ENCODE measurements around the gene SCN4A. TPM values are rescaled to one million over a fixed set of nuclear protein-coding genes. Genes with fewer than 3 reads are reported as not detected.
"Not testable (repeated sequence)": the region's sequence is repeated elsewhere in the genome, so short reads cannot be mapped to it uniquely, and the experiment has no call there.

SCN4A gene
- total RNA-seq, 2 experiments from 2014 or later = 0.02 TPM; not detected in 1

DNA sequence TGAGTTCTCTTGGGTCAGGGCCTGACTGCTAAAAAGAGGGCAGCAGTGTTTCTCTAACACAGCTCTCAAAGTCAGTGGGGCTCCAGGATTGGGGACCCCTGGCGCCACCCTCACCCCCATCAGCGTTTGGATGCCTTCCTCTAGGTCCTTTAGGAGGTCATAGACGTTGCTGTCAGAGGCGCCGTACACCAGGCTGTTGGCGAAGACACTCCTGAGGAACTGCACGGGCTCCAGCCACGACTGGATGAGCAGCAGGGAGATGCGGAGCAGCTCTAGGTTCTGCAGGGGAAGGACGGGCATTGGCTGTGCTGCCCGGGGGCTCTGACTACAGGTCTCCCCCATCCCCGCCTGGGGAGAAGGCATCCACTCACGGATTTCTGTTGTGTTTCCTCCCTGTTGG lies 55.1 kb downstream of the SCN4A start:
- Mint-ChIP-seq H3K27me3 (peaks cover 13% of the 10 kb centered on the region), H3K4me1 (peaks cover 5% of the 10 kb centered on the region), H3K27ac (no peak overlapping the region), H3K4me3 (no peak overlapping the region), H3K36me3 (no peaks in the 10 kb centered on the region), H3K9me3 (ENCODE audit: low read depth) (no peaks in the 10 kb centered on the region)
- DNase-seq = no peak
- ATAC-seq = no peak
- CTCF ChIA-PET = interaction anchor here (1.2 to 5.6 kb wide), 12 partner anchors 14 to 228 kb away, joined by 3 to 94 read pairs (median 20); partner anchors contain the start of genes ERN1 and ICAM2

DNA sequence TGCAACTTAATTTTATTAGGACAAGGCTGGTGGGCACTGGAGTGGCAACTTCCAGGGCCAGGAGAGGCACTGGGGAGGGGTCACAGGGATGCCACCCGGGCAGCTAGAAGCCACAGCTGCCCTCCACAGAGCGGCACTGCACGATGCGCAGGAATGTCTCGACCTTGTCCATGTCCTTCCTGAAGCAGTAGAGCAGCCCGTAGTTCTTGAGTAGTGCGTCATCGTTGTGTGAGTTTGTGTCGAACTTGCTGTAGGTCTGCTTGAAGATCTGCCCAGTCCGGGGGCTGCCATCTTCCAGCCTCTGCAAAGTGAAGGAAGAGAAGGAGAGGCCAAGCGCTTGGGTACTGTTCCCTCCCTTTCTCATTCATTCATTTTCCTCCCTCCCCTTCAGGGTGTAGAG lies 55.5 kb downstream of the SCN4A start:
- H3K4me3 Mint-ChIP-seq; DNase-seq; ATAC-seq; H3K27ac Mint-ChIP-seq; H3K9me3 Mint-ChIP-seq (ENCODE audit: low read depth); H3K4me1 Mint-ChIP-seq; H3K36me3 Mint-ChIP-seq: not testable (repeated sequence)
- peaks cover 13% of the 10 kb centered on the region for H3K27me3 Mint-ChIP-seq
- CTCF ChIA-PET = interaction anchor here (1.3 to 7.8 kb wide), 5 partner anchors 29 to 228 kb away, joined by 3 to 79 read pairs (median 68); partner anchors contain the start of gene ERN1

DNA sequence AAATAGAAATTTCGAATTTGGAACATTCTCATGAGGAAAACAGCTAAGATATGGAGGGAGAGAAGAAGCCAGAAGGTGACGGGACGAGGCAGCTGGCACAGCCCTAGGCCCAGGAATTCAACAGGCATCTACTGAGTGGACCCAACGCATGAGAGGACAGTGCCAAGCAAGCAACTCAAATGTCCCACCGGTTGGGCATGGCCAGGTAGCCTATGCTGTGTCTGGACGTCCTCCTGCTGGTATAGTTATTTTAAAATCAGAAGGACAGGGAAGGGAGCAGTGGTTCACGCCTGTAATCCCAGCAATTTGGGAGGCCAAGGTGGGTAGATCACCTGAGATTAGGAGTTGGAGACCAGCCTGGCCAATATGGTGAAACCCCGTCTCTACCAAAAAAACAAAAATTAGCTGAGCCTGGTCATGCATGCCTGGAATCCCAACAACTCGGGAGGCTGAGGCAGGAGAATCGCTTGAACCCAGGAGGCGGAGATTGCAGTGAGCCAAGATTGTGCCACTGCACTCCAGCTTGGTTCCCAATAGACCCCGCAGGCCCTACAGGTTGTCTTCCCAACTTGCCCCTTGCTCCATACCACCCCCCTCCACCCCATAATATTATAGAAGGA lies 56.0 kb downstream of the SCN4A start:
- H3K4me3 Mint-ChIP-seq = no peak overlapping the region
- H3K4me1 Mint-ChIP-seq = peaks cover 5% of the 10 kb centered on the region
- H3K27me3 Mint-ChIP-seq = peaks cover 13% of the 10 kb centered on the region
- no peak overlapping the region for H3K27ac Mint-ChIP-seq
- no peak for ATAC-seq
- CTCF ChIA-PET = interaction anchor here (0.8 to 7.8 kb wide), 8 partner anchors 14 to 373 kb away, joined by 3 to 79 read pairs (median 3); partner anchors contain the start of gene ERN1
- H3K9me3 Mint-ChIP-seq (ENCODE audit: low read depth) = no peaks in the 10 kb centered on the region
- DNase-seq = no peak
- no peaks in the 10 kb centered on the region for H3K36me3 Mint-ChIP-seq

DNA sequence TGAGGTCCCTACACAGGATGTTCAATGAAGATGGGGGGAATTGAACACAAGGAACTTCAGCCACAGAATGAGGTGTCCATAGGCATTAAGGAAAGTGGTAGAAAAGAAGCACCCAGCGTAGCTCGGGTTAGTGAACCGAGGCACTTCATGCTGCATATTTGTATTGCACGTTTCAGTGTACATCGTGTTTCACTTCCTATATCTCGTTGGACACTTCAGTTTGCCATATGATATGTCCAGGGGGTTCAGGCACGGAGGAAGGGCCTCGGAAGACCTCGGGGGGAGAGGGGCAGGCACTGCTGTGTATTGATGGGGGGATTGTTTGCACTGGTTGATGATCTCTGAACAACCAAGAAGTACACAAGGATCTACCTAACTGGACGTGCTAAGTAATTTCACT lies 57.0 kb downstream of the SCN4A start:
- H3K36me3 Mint-ChIP-seq; H3K4me3 Mint-ChIP-seq; H3K4me1 Mint-ChIP-seq; H3K9me3 Mint-ChIP-seq (ENCODE audit: low read depth); H3K27ac Mint-ChIP-seq; DNase-seq; ATAC-seq: not testable (repeated sequence)
- H3K27me3 Mint-ChIP-seq = peaks cover 13% of the 10 kb centered on the region
- CTCF ChIA-PET = interaction anchor here (1.0 to 7.8 kb wide), 7 partner anchors 12 to 374 kb away, joined by 3 to 77 read pairs (median 4); no protein-coding TSS in a partner anchor

DNA sequence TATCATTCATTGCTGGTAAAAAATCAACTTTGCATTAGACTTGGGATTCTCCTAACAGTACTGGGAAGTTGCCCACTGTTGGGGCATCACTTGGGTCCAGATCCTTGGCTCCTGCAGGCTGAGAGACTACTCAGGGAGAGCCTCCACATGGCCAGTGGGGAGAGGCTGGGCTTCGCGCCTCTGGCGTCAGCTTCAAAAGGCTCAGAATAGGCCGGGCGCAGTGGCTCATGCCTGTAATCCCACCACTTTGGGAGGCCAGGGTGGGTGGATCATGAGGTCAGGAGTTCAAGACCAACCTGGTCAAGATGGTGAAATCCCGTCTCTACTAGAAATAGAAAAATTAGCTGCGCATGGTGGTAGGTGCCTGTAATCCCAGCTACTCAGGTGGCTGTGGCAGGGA lies 58.2 kb downstream of the SCN4A start:
- Mint-ChIP-seq H3K27me3 (peaks cover 14% of the 10 kb centered on the region), H3K27ac (no peak overlapping the region), H3K4me1 (peaks cover 5% of the 10 kb centered on the region), H3K9me3 (ENCODE audit: low read depth) (no peaks in the 10 kb centered on the region), H3K36me3 (no peaks in the 10 kb centered on the region), H3K4me3 (no peak overlapping the region)
- CTCF ChIA-PET = interaction anchor here (1.5 to 7.8 kb wide), 3 partner anchors 11 to 217 kb away, joined by 4 to 68 read pairs (median 49); partner anchors contain the start of gene ERN1
- DNase-seq (no peak), ATAC-seq (no peak)

DNA sequence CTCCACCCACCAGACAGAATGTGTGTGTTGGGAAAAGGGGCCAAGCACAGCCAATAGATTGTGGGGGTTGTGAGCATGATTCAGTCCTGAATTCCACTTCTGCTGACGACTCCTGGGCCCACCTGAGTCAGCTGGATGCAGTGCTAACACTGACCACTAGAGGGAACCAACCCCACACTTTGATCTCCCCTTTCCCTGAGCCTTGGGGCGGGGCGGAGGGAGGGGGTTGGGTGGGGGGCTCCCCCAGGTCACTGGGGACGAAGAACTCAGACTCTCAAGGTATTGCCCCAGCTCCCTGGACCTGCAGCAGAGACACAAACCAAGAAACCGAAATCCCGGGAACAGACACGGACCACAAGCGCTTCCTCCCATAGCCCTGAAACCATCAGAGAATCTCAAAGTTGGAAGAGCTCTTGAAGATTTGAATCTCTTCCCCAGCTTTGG lies 61.0 kb downstream of the SCN4A start:
- no peak overlapping the region for H3K4me3 Mint-ChIP-seq
- H3K9me3 Mint-ChIP-seq (ENCODE audit: low read depth) = no peaks in the 10 kb centered on the region
- DNase-seq = peak; percentile 73
- peaks cover 33% of the 10 kb centered on the region for H3K27me3 Mint-ChIP-seq
- H3K27ac Mint-ChIP-seq = no peak overlapping the region
- ATAC-seq = peak; percentile 65
- no peaks in the 10 kb centered on the region for H3K4me1 Mint-ChIP-seq
- H3K36me3 Mint-ChIP-seq = no peaks in the 10 kb centered on the region
- CTCF ChIA-PET = interaction anchor here (0.6 to 7.8 kb wide), 24 partner anchors 9 to 370 kb away, joined by 3 to 68 read pairs (median 6); partner anchors contain the start of genes ERN1 and ICAM2

DNA sequence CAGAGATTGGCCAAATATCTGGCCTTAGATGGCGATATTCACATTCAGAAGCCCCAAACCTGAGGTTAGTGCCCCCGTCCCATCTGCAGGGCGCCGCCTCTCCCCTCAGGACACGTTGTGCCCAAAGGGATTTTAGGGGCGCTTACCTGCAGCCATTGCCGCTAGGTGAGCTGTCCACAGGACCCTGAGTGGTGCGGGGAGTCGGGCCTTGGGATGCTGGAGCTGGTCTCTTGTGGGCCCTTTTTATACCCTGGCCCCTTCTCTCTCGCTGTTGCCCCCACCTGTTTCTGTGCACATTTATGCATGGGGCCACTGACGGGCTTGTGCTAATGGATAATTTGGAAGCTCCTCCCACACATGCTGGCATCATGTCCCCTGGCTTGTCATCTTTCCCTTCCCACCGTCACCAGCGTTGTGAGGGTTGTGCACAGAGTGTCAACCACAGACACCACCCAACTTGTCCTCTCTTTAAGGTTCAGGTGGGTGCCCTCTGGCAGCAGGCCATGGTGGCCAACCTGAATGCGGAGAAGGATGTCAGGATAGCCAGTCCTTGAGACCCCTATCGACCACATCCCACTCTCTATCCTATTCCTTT lies 61.6 kb downstream of the SCN4A start, which contains the start of gene CSHL1:
CSHL1 (minus strand) TSS at position 218 of the 595 bp plus-strand sequence; CDS start at position 156, 62 bp downstream.
- Mint-ChIP-seq H3K9me3 (ENCODE audit: low read depth) (no peaks in the 10 kb centered on the region), H3K27me3 (peaks cover 35% of the 10 kb centered on the region), H3K36me3 (no peaks in the 10 kb centered on the region), H3K27ac (no peak within 1 kb of the TSS), H3K4me1 (no peaks in the 10 kb centered on the region), H3K4me3 (no peak within 1 kb of the TSS)
- ATAC-seq (no peak), DNase-seq (no peak)
- CTCF ChIA-PET = interaction anchor here (0.6 to 7.8 kb wide), 22 partner anchors 8 to 371 kb away, joined by 3 to 68 read pairs (median 5); partner anchors contain the start of genes ERN1 and ICAM2

DNA sequence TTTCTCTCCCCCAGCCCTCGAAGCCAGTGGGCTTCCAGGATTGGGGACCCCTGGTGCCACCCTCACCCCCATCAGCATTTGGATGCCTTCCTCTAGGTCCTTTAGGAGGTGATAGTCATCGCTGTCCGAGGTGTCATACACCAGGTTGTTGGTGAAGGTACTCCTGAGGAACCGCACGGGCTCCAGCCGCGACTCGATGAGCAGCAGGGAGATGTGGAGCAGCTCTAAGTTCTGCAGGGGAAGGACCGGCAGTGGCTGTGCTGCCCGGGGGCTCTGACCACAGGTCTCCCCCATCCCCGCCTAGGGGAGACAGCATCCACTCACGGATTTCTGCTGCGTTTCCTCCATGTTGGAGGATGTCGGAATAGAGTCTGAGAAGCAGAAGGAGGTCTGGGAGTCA lies 62.6 kb downstream of the SCN4A start:
- CTCF ChIA-PET = interaction anchor here (0.6 to 7.8 kb wide), 10 partner anchors 10 to 222 kb away, joined by 3 to 68 read pairs (median 12); partner anchors contain the start of gene ERN1
- DNase-seq = no peak
- H3K9me3 Mint-ChIP-seq (ENCODE audit: low read depth) = no peaks in the 10 kb centered on the region
- ATAC-seq = no peak
- no peaks in the 10 kb centered on the region for H3K36me3 Mint-ChIP-seq
- no peaks in the 10 kb centered on the region for H3K4me1 Mint-ChIP-seq
- peaks cover 36% of the 10 kb centered on the region for H3K27me3 Mint-ChIP-seq
- no peak overlapping the region for H3K4me3 Mint-ChIP-seq
- H3K27ac Mint-ChIP-seq = no peak overlapping the region

DNA sequence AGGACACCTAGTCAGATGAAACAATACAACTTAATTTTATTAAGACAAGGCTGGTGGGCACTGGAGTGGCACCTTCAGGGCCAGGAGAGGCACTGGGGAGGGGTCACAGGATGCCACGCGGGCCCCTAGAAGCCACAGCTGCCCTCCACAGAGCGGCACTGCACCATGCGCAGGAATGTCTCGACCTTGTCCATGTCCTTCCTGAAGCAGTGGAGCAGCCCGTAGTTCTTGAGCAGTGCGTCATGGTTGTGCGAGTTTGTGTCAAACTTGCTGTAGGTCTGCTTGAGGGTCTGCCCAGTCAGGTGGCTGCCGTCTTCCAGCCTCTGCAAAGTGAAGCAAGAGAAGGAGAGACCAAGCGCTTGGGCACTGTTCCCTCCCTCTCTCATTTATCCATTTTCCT lies 63.1 kb downstream of the SCN4A start:
- not testable (repeated sequence) for H3K36me3 Mint-ChIP-seq; H3K4me3 Mint-ChIP-seq; H3K4me1 Mint-ChIP-seq; H3K9me3 Mint-ChIP-seq (ENCODE audit: low read depth); DNase-seq; ATAC-seq; H3K27ac Mint-ChIP-seq
- H3K27me3 Mint-ChIP-seq = peaks cover 37% of the 10 kb centered on the region
- CTCF ChIA-PET = interaction anchor here (7.8 kb wide), 1 partner anchor 117 kb away, joined by 68 read pairs; no protein-coding TSS in a partner anchor

DNA sequence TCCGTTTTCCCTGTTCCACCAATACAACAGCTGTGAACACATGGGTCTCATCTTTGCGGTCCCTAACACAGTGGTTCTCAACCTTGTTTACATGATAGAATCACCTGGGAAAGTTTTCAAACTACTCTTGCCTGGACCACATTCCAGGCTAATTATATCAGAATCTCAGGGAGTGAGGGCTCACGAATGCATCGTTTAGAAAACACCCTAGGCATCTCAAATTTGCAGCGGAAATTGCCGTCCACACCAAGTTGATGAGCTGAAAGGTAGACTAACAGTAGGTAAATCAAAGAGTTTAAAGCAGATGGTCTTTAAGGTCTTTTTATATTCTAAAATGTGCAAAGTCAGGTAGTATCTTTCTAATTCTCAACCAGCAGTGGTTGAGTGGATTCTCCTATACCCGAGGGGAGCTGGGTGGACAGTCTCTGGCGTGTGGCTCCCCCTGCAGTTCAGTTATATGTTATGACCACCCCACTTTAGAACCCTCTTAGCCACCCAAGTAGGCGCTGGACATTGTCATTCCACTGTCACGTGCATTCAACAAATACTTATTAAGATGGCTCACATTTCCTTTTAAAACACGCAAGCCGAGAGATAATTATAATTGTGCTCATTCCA lies 65.4 kb downstream of the SCN4A start:
- ATAC-seq; H3K9me3 Mint-ChIP-seq (ENCODE audit: low read depth); H3K4me1 Mint-ChIP-seq; DNase-seq; H3K4me3 Mint-ChIP-seq; H3K36me3 Mint-ChIP-seq; H3K27ac Mint-ChIP-seq: not testable (repeated sequence)
- peaks cover 48% of the 10 kb centered on the region for H3K27me3 Mint-ChIP-seq
- CTCF ChIA-PET = interaction anchor here (0.5 to 2.0 kb wide), 11 partner anchors 9 to 119 kb away, joined by 3 to 7 read pairs (median 5); partner anchors contain the start of genes GH1 and ICAM2

DNA sequence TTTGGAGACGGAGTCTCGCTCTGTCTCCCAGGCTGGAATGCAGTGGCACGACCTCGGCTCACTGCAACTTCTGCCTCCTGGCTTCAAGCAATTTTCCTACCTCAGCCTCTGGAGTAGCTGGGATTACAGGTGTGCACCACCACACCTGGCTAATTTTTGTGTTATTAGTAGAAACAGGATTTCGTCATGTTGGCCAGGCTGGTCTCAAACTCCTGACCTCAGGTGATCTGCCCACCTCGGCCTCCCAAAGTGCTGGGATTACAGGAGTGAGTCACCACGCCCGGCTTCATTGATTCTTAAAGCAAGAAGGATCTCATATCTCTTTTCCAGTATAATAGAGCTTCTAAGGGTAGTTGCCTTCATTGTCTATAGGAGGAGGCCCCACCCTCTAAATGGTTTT lies 67.9 kb downstream of the SCN4A start:
- CTCF ChIA-PET = interaction anchor here (0.7 to 5.5 kb wide), 14 partner anchors 8 to 387 kb away, joined by 3 to 28 read pairs (median 6); partner anchors contain the start of genes CD79B and GH1
- not testable (repeated sequence) for H3K4me3 Mint-ChIP-seq; H3K27ac Mint-ChIP-seq; ATAC-seq; H3K9me3 Mint-ChIP-seq (ENCODE audit: low read depth); H3K4me1 Mint-ChIP-seq; H3K36me3 Mint-ChIP-seq; DNase-seq
- H3K27me3 Mint-ChIP-seq = peaks cover 45% of the 10 kb centered on the region

DNA sequence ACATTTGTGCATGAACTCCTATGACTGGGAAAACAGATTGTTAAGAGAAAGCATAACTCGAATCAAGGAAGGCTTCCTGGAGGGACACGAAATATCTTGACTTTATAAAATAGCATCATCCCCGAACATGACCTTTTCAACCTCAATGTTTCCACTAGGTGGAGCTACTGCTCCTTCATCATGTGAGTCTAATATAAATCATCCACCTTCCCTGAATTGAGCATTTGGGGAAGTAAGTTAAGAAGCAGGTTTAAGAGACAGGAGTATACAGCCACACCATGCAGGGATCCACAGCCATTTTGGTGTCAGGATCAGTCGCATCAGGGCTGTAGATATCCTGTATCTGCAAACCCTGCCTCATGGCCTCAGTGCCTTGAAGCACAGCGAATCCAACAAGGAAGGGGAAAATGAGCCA lies 68.9 kb downstream of the SCN4A start:
- H3K4me1 Mint-ChIP-seq; H3K27ac Mint-ChIP-seq; H3K36me3 Mint-ChIP-seq; DNase-seq; H3K9me3 Mint-ChIP-seq (ENCODE audit: low read depth); H3K4me3 Mint-ChIP-seq: not testable (repeated sequence)
- peaks cover 38% of the 10 kb centered on the region for H3K27me3 Mint-ChIP-seq
- CTCF ChIA-PET = interaction anchor here (0.7 to 5.5 kb wide), 15 partner anchors 8 to 388 kb away, joined by 3 to 28 read pairs (median 6); partner anchors contain the start of genes CSHL1 and GH1
- peak; percentile 75 for ATAC-seq

DNA sequence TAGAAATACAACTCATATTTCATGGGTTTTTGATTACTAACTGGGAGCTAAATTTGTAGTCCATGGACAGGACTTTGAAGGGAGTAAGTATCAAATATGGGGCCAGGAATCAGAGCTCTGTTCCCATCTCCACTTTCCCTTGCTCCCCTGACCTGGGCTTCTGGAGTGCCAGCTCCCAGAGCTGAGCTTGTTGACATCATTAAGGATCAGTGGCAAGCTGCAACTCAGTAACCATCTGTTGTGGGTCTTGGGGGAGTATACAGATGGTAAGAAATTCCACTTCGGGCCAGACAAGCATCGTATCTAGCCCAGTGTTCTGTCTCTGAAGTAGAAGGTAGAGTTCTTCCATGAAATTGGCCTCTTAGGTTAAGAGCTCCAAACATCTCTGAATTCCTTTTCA lies 70.7 kb downstream of the SCN4A start:
- DNase-seq; H3K27ac Mint-ChIP-seq; ATAC-seq; H3K4me1 Mint-ChIP-seq; H3K4me3 Mint-ChIP-seq; H3K9me3 Mint-ChIP-seq (ENCODE audit: low read depth); H3K36me3 Mint-ChIP-seq: not testable (repeated sequence)
- CTCF ChIA-PET = interaction anchor here (0.8 to 5.5 kb wide), 12 partner anchors 10 to 231 kb away, joined by 3 to 28 read pairs (median 8); partner anchors contain the start of genes CSHL1 and GH1
- H3K27me3 Mint-ChIP-seq = peaks cover 24% of the 10 kb centered on the region
